Activated CD8-positive, alpha-beta memory T cell treated with anti-CD3 and anti-CD28 coated beads, Interleukin-2, amount 50 U/mL, for 24 hours (primary cell): ENCODE results near the gene SYNE2.

ENCODE experiments used
- DNase-seq: peaks from one replicate; pipeline ENCODE4 v3.0.0-alpha.2; 2020; ENCODE audit errors: extremely low read depth

SYNE2 gene

GRCh38 chr14:63910583-63911363 lies 58.0 kb downstream of the SYNE2 start:
- no peak for DNase-seq

- no peak for DNase-seq
Measured at GRCh38 chr14:63911404-63911803, 58.6 kb downstream of the SYNE2 start.

GRCh38 chr14:63912286-63912685 lies 59.5 kb downstream of the SYNE2 start:
- no peak for DNase-seq

GRCh38 chr14:63918411-63918810 lies 65.6 kb downstream of the SYNE2 start:
- no peak for DNase-seq

GRCh38 chr14:63922696-63923421 lies 70.1 kb downstream of the SYNE2 start:
- DNase-seq, result no peak

GRCh38 chr14:63923422-63923752 lies 70.6 kb downstream of the SYNE2 start:
- no peak for DNase-seq

GRCh38 chr14:63924375-63924774 lies 71.6 kb downstream of the SYNE2 start:
- no peak for DNase-seq

- no peak for DNase-seq
Measured at GRCh38 chr14:63926641-63927040, 73.8 kb downstream of the SYNE2 start.

- DNase-seq, result no peak
Measured at GRCh38 chr14:63928744-63929174, 76.0 kb downstream of the SYNE2 start.

- DNase-seq, result no peak
Measured at GRCh38 chr14:63933110-63933509, 80.3 kb downstream of the SYNE2 start.

- DNase-seq, result no peak
Measured at GRCh38 chr14:63933711-63934110, 80.9 kb downstream of the SYNE2 start.

- DNase-seq, result no peak
Measured at GRCh38 chr14:63938198-63939005, 85.6 kb downstream of the SYNE2 start.

- no peak for DNase-seq
Measured at GRCh38 chr14:63939006-63939270, 86.1 kb downstream of the SYNE2 start.

GRCh38 chr14:63940387-63940786 lies 87.6 kb downstream of the SYNE2 start:
- no peak for DNase-seq

- DNase-seq, result no peak
Measured at GRCh38 chr14:63941023-63941422, 88.2 kb downstream of the SYNE2 start.

GRCh38 chr14:63949696-63950095 lies 96.9 kb downstream of the SYNE2 start:
- DNase-seq, result no peak

GRCh38 chr14:63951021-63951420 lies 98.2 kb downstream of the SYNE2 start:
- DNase-seq, result no peak

- no peak for DNase-seq
Measured at GRCh38 chr14:63951429-63951828, 98.6 kb downstream of the SYNE2 start.

- DNase-seq, result no peak
Measured at GRCh38 chr14:63952053-63952932, 99.5 kb downstream of the SYNE2 start.

GRCh38 chr14:63952933-63953437 lies 100.2 kb downstream of the SYNE2 start:
- no peak for DNase-seq

GRCh38 chr14:63956326-63956725 lies 103.5 kb downstream of the SYNE2 start:
- no peak for DNase-seq
